Measurements from ENCODE around the gene AZGP1. TPM values are rescaled to one million over a fixed set of nuclear protein-coding genes. Genes with fewer than 3 reads are reported as not detected.
"Not testable (repeated sequence)": the region's sequence is repeated elsewhere in the genome, so short reads cannot be mapped to it uniquely, and the experiment has no call there.

Gene AZGP1
- total and polyA plus RNA-seq, 11 donors, result 31.8 to 214 (median 99.1) TPM

DNA sequence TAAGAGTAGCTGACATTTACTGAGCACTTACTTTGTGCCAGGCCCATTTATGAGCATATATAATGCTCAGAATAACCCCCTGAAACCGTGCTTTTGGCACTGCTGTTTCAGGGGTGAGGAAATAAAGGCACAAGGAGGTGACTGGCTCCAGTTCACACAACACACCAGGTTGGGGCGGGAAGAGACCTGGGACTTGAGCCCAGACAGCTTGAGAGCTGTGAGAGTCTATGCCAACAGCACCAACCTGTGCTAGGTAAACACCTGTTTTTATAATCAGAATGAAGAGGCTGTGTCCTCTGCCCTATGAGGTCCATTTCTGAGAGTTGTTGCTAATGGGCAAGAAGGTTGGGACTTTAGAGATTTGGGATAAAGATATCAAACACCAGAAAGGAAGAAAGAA is 8.8 kb upstream of the AZGP1 start:
- 57 to 65% (median 60%) methylated on average over 2 of the region's 2 CpGs for WGBS, 4 donors
- Histone ChIP-seq H3K4me3 (no peak overlapping the region), H3K27ac (no peak overlapping the region), H3K36me3 (no peaks in the 10 kb centered on the region), H3K4me1 (no peaks in the 10 kb centered on the region), H3K9me3 (peaks cover 0 to 5% (median 0%) of the 10 kb centered on the region in 12 donors), H3K27me3 (peaks cover 0 to 4% (median 0%) of the 10 kb centered on the region in 9 donors)
- ATAC-seq (no peak), DNase-seq (no peak)
- intact Hi-C loops (cut with DNase I), result no loop called here
- TF ChIP-seq, protein P1, sequence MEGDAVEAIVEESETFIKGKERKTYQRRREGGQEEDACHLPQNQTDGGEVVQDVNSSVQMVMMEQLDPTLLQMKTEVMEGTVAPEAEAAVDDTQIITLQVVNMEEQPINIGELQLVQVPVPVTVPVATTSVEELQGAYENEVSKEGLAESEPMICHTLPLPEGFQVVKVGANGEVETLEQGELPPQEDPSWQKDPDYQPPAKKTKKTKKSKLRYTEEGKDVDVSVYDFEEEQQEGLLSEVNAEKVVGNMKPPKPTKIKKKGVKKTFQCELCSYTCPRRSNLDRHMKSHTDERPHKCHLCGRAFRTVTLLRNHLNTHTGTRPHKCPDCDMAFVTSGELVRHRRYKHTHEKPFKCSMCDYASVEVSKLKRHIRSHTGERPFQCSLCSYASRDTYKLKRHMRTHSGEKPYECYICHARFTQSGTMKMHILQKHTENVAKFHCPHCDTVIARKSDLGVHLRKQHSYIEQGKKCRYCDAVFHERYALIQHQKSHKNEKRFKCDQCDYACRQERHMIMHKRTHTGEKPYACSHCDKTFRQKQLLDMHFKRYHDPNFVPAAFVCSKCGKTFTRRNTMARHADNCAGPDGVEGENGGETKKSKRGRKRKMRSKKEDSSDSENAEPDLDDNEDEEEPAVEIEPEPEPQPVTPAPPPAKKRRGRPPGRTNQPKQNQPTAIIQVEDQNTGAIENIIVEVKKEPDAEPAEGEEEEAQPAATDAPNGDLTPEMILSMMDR (IDR thresholded peaks at IDR 0.05), result no peak
- TF ChIP-seq POLR2A (IDR thresholded peaks at IDR 0.05), result no peak

DNA sequence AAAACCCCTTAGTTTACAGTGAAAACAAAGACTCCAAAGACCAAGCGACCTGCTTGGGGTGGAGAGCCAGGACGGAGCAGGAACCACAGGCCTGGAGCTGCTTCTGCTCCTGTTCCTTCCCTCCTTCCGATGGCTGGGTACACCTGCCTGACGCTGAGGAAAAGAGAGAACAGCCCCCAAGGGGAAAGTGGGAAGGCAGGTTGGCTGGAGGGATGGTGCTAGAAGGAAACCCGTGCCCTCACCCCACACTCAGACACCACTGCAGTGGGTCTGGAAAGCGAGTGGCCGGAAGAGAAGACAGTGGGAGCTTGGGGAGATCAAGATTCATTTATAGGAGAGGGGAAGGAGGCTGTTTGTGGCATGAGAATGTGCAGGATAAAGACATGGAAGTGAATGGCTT is 5.2 kb upstream of the AZGP1 start:
- H3K4me1 ChIP-seq; DNase-seq; H3K36me3 ChIP-seq; H3K27me3 ChIP-seq; H3K27ac ChIP-seq; ATAC-seq; H3K9me3 ChIP-seq; intact Hi-C loops (cut with DNase I); H3K4me3 ChIP-seq: not testable (repeated sequence)
- WGBS, 4 donors, result 78 to 84% (median 79%) methylated on average over 7 of the region's 7 CpGs

DNA sequence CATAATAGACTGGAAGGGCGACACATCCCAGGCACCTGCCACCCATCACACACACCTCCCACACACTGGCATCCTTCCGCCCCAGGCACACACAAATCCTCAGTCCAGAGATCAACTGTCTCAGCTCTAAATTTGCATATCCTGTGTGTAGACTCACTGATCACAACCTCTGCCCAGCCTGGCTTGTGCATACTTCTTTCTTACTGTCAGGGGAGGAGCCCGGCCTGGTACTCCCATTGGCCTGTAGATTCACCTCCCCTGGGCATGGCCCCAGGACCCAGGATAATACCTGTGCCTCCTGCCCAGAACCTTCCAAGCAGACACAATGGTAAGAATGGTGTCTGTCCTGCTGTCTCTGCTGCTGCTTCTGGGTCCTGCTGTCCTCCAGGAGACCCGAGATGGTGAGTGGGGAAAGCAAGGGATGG is 4.6 kb upstream of the AZGP1 start:
- intact Hi-C loops (cut with DNase I); H3K27me3 ChIP-seq: not testable (repeated sequence)

DNA sequence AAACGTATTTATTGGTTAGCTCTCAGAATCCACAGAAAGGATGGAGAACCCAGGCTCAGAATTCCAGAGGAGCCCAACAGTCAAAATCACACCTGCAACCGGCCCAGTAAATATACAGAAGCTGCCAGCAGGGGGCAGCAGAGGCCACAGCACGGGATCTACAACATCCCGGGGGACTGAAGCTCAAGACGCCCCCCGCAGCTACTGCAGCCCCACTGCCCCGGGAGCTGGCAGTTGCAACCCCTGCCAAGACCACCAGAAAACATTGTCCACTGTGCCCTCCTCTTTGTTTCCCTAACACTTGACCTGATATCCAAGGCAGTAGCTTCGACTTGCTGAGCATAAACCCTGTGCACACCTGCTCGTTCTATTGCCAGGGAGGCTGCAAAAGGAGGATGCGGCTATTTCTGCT is 4.0 kb upstream of the AZGP1 start:
- not testable (repeated sequence) for H3K4me1 ChIP-seq, H3K27me3 ChIP-seq, H3K27ac ChIP-seq, H3K4me3 ChIP-seq, H3K36me3 ChIP-seq, H3K9me3 ChIP-seq
- ATAC-seq, result peak in 2 of 4 donors; percentile 38 to 42
- TF ChIP-seq, protein P1 (IDR thresholded peaks at IDR 0.05), result peak; percentile 60 to 81 (median 70)
- intact Hi-C loops (cut with DNase I), result loop anchor here in 2 of 10 donors (5.0 kb wide), 3 partner anchors 72 to 147 kb away; partner anchors contain the start of genes MBLAC1 (in 1 of the 2) and ZNF3 (in 1 of the 2)
- WGBS, 4 donors, result 15 to 24% (median 20%) methylated on average over 8 to 10 of the region's 10 CpGs
- peak in 2 of 5 donors; percentile 43 to 55 for DNase-seq

More for the DNA sequence above, 4.6 kb upstream of the AZGP1 start:
- not testable (repeated sequence) for H3K36me3 ChIP-seq, H3K4me1 ChIP-seq, DNase-seq, H3K27ac ChIP-seq, H3K4me3 ChIP-seq, H3K9me3 ChIP-seq
- ATAC-seq, result peak in 2 of 4 donors; percentile 35 to 38
- 47 to 59% (median 56%) methylated on average over 4 of the region's 4 CpGs for WGBS, 4 donors

DNA sequence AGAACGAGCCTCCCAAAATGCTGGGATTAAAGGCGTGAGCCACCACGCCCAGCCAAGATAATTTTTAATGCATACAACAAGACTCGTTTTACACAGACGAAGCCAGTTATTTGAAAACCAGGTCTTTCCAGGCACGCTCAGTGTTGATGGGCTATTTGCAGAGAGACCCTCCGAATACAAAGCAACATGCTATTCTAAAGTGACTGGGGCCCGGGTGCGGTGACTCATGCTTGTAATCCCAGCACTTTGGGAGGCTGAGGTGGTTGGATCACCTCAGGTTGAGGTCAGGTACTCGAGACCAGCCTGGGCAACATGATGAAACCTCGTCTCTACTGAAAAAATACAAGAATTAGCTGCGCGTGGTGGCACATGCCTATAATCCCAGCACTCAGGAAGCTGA is 795 bp upstream of the AZGP1 start:
- H3K27ac ChIP-seq, result peak overlapping the region in 4 of 12 donors; percentile 60 to 79 (median 70)
- intact Hi-C loops (cut with DNase I), result loop anchor here in 2 of 10 donors (5.0 kb wide), 3 partner anchors 76 to 151 kb away; partner anchors contain the start of genes MBLAC1 (in 1 of the 2) and ZNF3 (in 1 of the 2)
- DNase-seq, result no peak

More for the DNA sequence above, 795 bp upstream of the AZGP1 start:
- peaks cover 0 to 6% (median 0%) of the 10 kb centered on the region in 12 donors for H3K4me1 ChIP-seq
- no peak for TF ChIP-seq POLR2A (IDR thresholded peaks at IDR 0.05)
- TF ChIP-seq, protein P1 (IDR thresholded peaks at IDR 0.05), result no peak
- WGBS, 4 donors, result 82 to 91% (median 87%) methylated on average over 12 to 13 of the region's 13 CpGs
- H3K4me3 ChIP-seq, result no peak overlapping the region
- no peaks in the 10 kb centered on the region for H3K36me3 ChIP-seq
- H3K9me3 ChIP-seq, result no peaks in the 10 kb centered on the region
- ATAC-seq, result no peak
- peaks cover 0 to 4% (median 0%) of the 10 kb centered on the region in 9 donors for H3K27me3 ChIP-seq
